Testis (tissue), 3 donors: Measurements from ENCODE around the gene RPUSD4. TPM values are rescaled to one million over a fixed set of nuclear protein-coding genes. Genes with fewer than 3 reads are reported as not detected.

Source experiments
- DNase-seq: peaks from one replicate; pipeline ENCODE4 v3.0.0-alpha.2; 2019
- H3K27ac ChIP-seq, 2 donors: fragments of 200-600 bp; sonication (generic); one replicate each; pipeline ENCODE4 v1.5.1; 2019
- H3K27me3 ChIP-seq: fragments of 200-600 bp; sonication (generic); one replicate; pipeline ENCODE4 v1.5.1; 2019
- H3K36me3 ChIP-seq: fragments of 200-600 bp; sonication (generic); one replicate; pipeline ENCODE4 v1.5.1; 2017; ENCODE audit warnings: low read depth; ENCODE audit errors: missing control alignments
- H3K4me1 ChIP-seq: fragments of 200-600 bp; sonication (generic); one replicate; pipeline ENCODE4 v1.5.1; 2019
- H3K4me3 ChIP-seq, 2 donors: fragments of 200-600 bp; sonication (generic); one replicate each; pipeline ENCODE4 v1.5.1; 2017 to 2019
- H3K9me3 ChIP-seq: fragments of 200-600 bp; sonication (generic); one replicate; pipeline ENCODE4 v1.5.1; 2017
- CTCF ChIP-seq, 3 experiments: fragments of 450-650 bp in 2 of 3; fragments of 200-600 bp in 1 of 3; sonication (generic) in 1 of 3; IDR thresholded peaks; one replicate each; pipeline ENCODE4 v1.5.1; 2016 to 2019; ENCODE audit warnings: antibody characterized with exemption in 3 of 3, mild to moderate bottlenecking in 2 of 3, moderate library complexity in 1 of 3
- POLR2A ChIP-seq: fragments of 450-650 bp; IDR thresholded peaks from one replicate; pipeline ENCODE4 v1.6.1; 2017; ENCODE audit warnings: antibody characterized with exemption, mild to moderate bottlenecking, moderate library complexity
- WGBS, 2 donors: methylation state at CpG; one replicate each; pipeline ENCODE4 v1.1.5; 2018; 5-methylcytosine and 5-hydroxymethylcytosine counted together
- intact Hi-C: fragments of 100-400 bp; cut with DNase I; formaldehyde crosslinking; loops from one replicate; pipeline ENCODE4 v1.15.1; 2023; ENCODE audit warnings: low total_unique reads
- polyA plus RNA-seq: library from polyadenylated mRNA; stranded (reverse); fragments of 350-450 nt; fragmentation: Illumina TruSeq; extraction: RNeasy Lipid Tissue Mini Kit (QIAGEN cat#74804); gene quantifications from one replicate; pipeline ENCODE4 v1.2.3, GENCODE V29; 2014; ENCODE audit warnings: low read depth, low replicate concordance; ENCODE audit not compliant: insufficient read depth
- total RNA-seq, 2 donors: library from RNA; depleted of rRNA; stranded (reverse); fragments of >200 nt; gene quantifications; one replicate each; pipeline ENCODE4 v1.2.3, GENCODE V29; 2016

RPUSD4 gene
- total and polyA plus RNA-seq, 3 donors from 2014 or later = 25.9 to 33.8 (median 27.5) TPM

DNA sequence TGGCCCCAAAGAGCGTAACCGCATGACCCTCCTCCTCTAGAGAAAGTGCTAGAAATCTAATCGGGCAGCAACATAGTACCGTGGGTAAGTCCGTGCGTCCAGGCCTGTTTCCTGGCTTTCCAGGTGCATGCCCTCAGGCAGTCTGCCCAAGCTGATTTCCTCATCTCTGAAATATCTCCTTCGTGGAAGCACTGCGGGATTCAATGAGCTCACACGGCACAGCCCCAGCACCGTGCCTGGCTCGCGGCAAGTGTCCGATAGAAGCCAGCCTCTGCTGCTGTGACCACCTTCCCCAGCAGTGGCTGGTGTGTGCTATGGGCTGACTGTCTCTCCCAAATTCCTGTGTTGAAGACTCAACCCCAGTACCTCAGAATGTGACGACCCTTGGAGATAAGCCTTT lies 20.7 kb downstream of the RPUSD4 start:
- H3K27me3 ChIP-seq = no peaks in the 10 kb centered on the region
- DNase-seq = no peak
- TF ChIP-seq CTCF (IDR thresholded peaks at IDR 0.05) = no peak
- TF ChIP-seq POLR2A = no peak
- no peak overlapping the region for H3K4me3 ChIP-seq
- no peaks in the 10 kb centered on the region for H3K36me3 ChIP-seq
- H3K27ac ChIP-seq = no peak overlapping the region
- H3K9me3 ChIP-seq = no peaks in the 10 kb centered on the region
- 94 to 97% methylated on average over 13 to 14 of the region's 14 CpGs for WGBS, 2 donors
- no peaks in the 10 kb centered on the region for H3K4me1 ChIP-seq
- intact Hi-C loops = loop anchor here (5.0 kb wide), 1 partner anchor 268 kb away; no protein-coding TSS in a partner anchor

GRCh38 chr11:126189109-126189929 lies 22.1 kb downstream of the RPUSD4 start:
- H3K36me3 ChIP-seq = no peaks in the 10 kb centered on the region
- no peak for DNase-seq
- no peak overlapping the region for H3K27ac ChIP-seq
- H3K4me3 ChIP-seq = no peak overlapping the region
- no peak for TF ChIP-seq POLR2A
- TF ChIP-seq CTCF (IDR thresholded peaks at IDR 0.05) = no peak
- H3K4me1 ChIP-seq = no peaks in the 10 kb centered on the region
- 91 to 94% methylated on average over 19 to 22 of the region's 22 CpGs for WGBS, 2 donors
- intact Hi-C loops = no loop called here
- no peaks in the 10 kb centered on the region for H3K9me3 ChIP-seq
- no peaks in the 10 kb centered on the region for H3K27me3 ChIP-seq

GRCh38 chr11:126188332-126189108 lies 22.9 kb downstream of the RPUSD4 start:
- intact Hi-C loops = no loop called here
- no peak for DNase-seq
- WGBS, 2 donors = 85 to 89% methylated on average over 15 of the region's 15 CpGs
- H3K4me3 ChIP-seq = no peak overlapping the region
- H3K27ac ChIP-seq = no peak overlapping the region
- H3K27me3 ChIP-seq = no peaks in the 10 kb centered on the region
- H3K9me3 ChIP-seq = no peaks in the 10 kb centered on the region
- no peaks in the 10 kb centered on the region for H3K36me3 ChIP-seq
- H3K4me1 ChIP-seq = no peaks in the 10 kb centered on the region
- no peak for TF ChIP-seq CTCF (IDR thresholded peaks at IDR 0.05)
- TF ChIP-seq POLR2A = no peak

- Histone ChIP-seq H3K27ac (no peak overlapping the region), H3K4me3 (no peak overlapping the region), H3K4me1 (no peaks in the 10 kb centered on the region), H3K9me3 (no peaks in the 10 kb centered on the region), H3K36me3 (no peaks in the 10 kb centered on the region), H3K27me3 (no peaks in the 10 kb centered on the region)
- intact Hi-C loops = no loop called here
- WGBS, 2 donors = 84 to 91% methylated on average over 16 to 22 of the region's 22 CpGs
- no peak for DNase-seq
- TF ChIP-seq CTCF (IDR thresholded peaks at IDR 0.05) = peak in 1 of 3 experiments; percentile 15
- no peak for TF ChIP-seq POLR2A
These were observed 24.5 kb downstream of the RPUSD4 start for GRCh38 chr11:126186708-126187529.
